Activated CD4-positive, alpha-beta T cell treated with anti-CD3 and anti-CD28 coated beads, Interleukin-2, amount 10 ng/mL, durations not matched to agents 7 days and 5 days (primary cell): ENCODE data around the gene MICU1. TPM values are rescaled to one million over a fixed set of nuclear protein-coding genes. Genes with fewer than 3 reads are reported as not detected.
A peak's percentile ranks its signal among the peaks of the same experiment; 100 is the strongest.
"Not testable (repeated sequence)": the region's sequence is repeated elsewhere in the genome, so short reads cannot be mapped to it uniquely, and the experiment has no call there.

Experiments
- CTCF ChIA-PET: fragments of 350-600 bp; sonication (Branson Sonifier 250); formaldehyde crosslinking; loops from one replicate; lab custom pipeline; 2021; ENCODE audit warnings: antibody characterized with exemption; lab: Charles Lee
- POLR2A ChIA-PET: fragments of 350-600 bp; sonication (Branson Sonifier 250); formaldehyde crosslinking; loops from one replicate; lab custom pipeline; 2021; ENCODE audit warnings: antibody characterized with exemption; lab: Charles Lee
- DNase-seq: peaks from one replicate; pipeline ENCODE4 v3.0.0-alpha.2; 2020
- H3K27ac Mint-ChIP-seq: one replicate; pipeline ENCODE4 v1.8.0; 2021; ENCODE audit warnings: mild to moderate bottlenecking, moderate library complexity, mixed read lengths
- H3K27me3 Mint-ChIP-seq: one replicate; pipeline ENCODE4 v1.8.0; 2021; ENCODE audit warnings: mixed read lengths
- H3K36me3 Mint-ChIP-seq: one replicate; pipeline ENCODE4 v1.8.0; 2021; ENCODE audit warnings: low read depth, mixed read lengths
- H3K4me1 Mint-ChIP-seq: one replicate; pipeline ENCODE4 v1.8.0; 2021; ENCODE audit warnings: mixed read lengths
- H3K4me3 Mint-ChIP-seq: one replicate; pipeline ENCODE4 v1.8.0; 2021; ENCODE audit warnings: mild to moderate bottlenecking, moderate library complexity, mixed read lengths
- H3K9me3 Mint-ChIP-seq: one replicate; pipeline ENCODE4 v1.8.0; 2021; ENCODE audit warnings: mixed read lengths
- total RNA-seq, 2 experiments: library from RNA; stranded (reverse); gene quantifications; one replicate each; pipeline ENCODE4 v1.2.3, GENCODE V29; 2021

The MICU1 gene
- total RNA-seq, 2 experiments from 2014 or later = 27.3 to 28.7 TPM

GRCh38 chr10:72386916-72387586 is 238.8 kb downstream of the MICU1 start:
- Mint-ChIP-seq H3K36me3 (no peaks in the 10 kb centered on the region), H3K27ac (no peak overlapping the region), H3K27me3 (no peaks in the 10 kb centered on the region), H3K4me1 (no peaks in the 10 kb centered on the region), H3K4me3 (no peak overlapping the region), H3K9me3 (no peaks in the 10 kb centered on the region)
- DNase-seq = no peak
- POLR2A ChIA-PET = no interaction called here
- CTCF ChIA-PET = interaction anchor here (0.5 to 0.7 kb wide), 2 partner anchors 27 to 42 kb away, joined by 3 read pairs; no protein-coding TSS in a partner anchor

GRCh38 chr10:72385724-72386123 is 240.2 kb downstream of the MICU1 start:
- no peak for DNase-seq
- Mint-ChIP-seq H3K4me3 (no peak overlapping the region), H3K27me3 (no peaks in the 10 kb centered on the region), H3K36me3 (no peaks in the 10 kb centered on the region), H3K4me1 (no peaks in the 10 kb centered on the region), H3K9me3 (no peaks in the 10 kb centered on the region), H3K27ac (no peak overlapping the region)
- ChIA-PET CTCF (interaction anchor here (0.6 kb wide), 2 partner anchors 42 to 489 kb away, joined by 3 to 4 read pairs; no protein-coding TSS in a partner anchor), POLR2A (no interaction called here)

- H3K27ac Mint-ChIP-seq, CTCF ChIA-PET, DNase-seq, H3K4me3 Mint-ChIP-seq, POLR2A ChIA-PET, H3K27me3 Mint-ChIP-seq, H3K36me3 Mint-ChIP-seq, H3K9me3 Mint-ChIP-seq, H3K4me1 Mint-ChIP-seq: not testable (repeated sequence)
Measured at GRCh38 chr10:72384982-72385381, 240.9 kb downstream of the MICU1 start.

GRCh38 chr10:72379776-72380175 is 246.1 kb downstream of the MICU1 start:
- Mint-ChIP-seq H3K4me1 (peaks cover 12% of the 10 kb centered on the region), H3K9me3 (no peaks in the 10 kb centered on the region)
- CTCF ChIA-PET = interaction anchor here (2.0 kb wide), 1 partner anchor 15 kb away, joined by 10 read pairs; no protein-coding TSS in a partner anchor

GRCh38 chr10:72379062-72379461 is 246.8 kb downstream of the MICU1 start:
- no peak for DNase-seq
- Mint-ChIP-seq H3K4me1 (peaks cover 12% of the 10 kb centered on the region), H3K9me3 (no peaks in the 10 kb centered on the region), H3K4me3 (no peak overlapping the region), H3K27me3 (no peaks in the 10 kb centered on the region), H3K27ac (no peak overlapping the region), H3K36me3 (no peaks in the 10 kb centered on the region)
- POLR2A ChIA-PET = no interaction called here
- CTCF ChIA-PET = interaction anchor here (2.0 kb wide), 1 partner anchor 14 kb away, joined by 10 read pairs; no protein-coding TSS in a partner anchor

More at GRCh38 chr10:72379776-72380175, 246.1 kb downstream of the MICU1 start:
- no peak for DNase-seq
- POLR2A ChIA-PET = no interaction called here
- no peaks in the 10 kb centered on the region for H3K36me3 Mint-ChIP-seq
- peak overlapping the region; percentile 36 for H3K27ac Mint-ChIP-seq
- no peaks in the 10 kb centered on the region for H3K27me3 Mint-ChIP-seq
- no peak overlapping the region for H3K4me3 Mint-ChIP-seq

GRCh38 chr10:72375585-72375984 is 250.3 kb downstream of the MICU1 start:
- H3K27me3 Mint-ChIP-seq = no peaks in the 10 kb centered on the region
- DNase-seq = no peak
- peaks cover under 1% of the 10 kb centered on the region for H3K36me3 Mint-ChIP-seq
- no peak overlapping the region for H3K27ac Mint-ChIP-seq
- CTCF ChIA-PET = interaction anchor here (0.6 kb wide), 1 partner anchor 416 kb away, joined by 3 read pairs; no protein-coding TSS in a partner anchor
- no peaks in the 10 kb centered on the region for H3K9me3 Mint-ChIP-seq
- peaks cover 14% of the 10 kb centered on the region for H3K4me1 Mint-ChIP-seq
- no peak overlapping the region for H3K4me3 Mint-ChIP-seq
- POLR2A ChIA-PET = no interaction called here

GRCh38 chr10:72375173-72375572 is 250.7 kb downstream of the MICU1 start:
- POLR2A ChIA-PET = no interaction called here
- Mint-ChIP-seq H3K27ac (no peak overlapping the region), H3K27me3 (no peaks in the 10 kb centered on the region), H3K36me3 (peaks cover 1% of the 10 kb centered on the region), H3K9me3 (no peaks in the 10 kb centered on the region), H3K4me3 (no peak overlapping the region), H3K4me1 (peaks cover 18% of the 10 kb centered on the region)
- no peak for DNase-seq
- CTCF ChIA-PET = interaction anchor here (0.6 kb wide), 1 partner anchor 417 kb away, joined by 3 read pairs; no protein-coding TSS in a partner anchor

GRCh38 chr10:72370201-72370722 is 255.6 kb downstream of the MICU1 start:
- peak overlapping the region; percentile 79 for H3K27ac Mint-ChIP-seq
- peak; percentile 42 for DNase-seq
- ChIA-PET POLR2A (no interaction called here), CTCF (no interaction called here)
- H3K36me3 Mint-ChIP-seq = peaks cover 4% of the 10 kb centered on the region
- H3K9me3 Mint-ChIP-seq = no peaks in the 10 kb centered on the region
- peaks cover 26% of the 10 kb centered on the region for H3K4me1 Mint-ChIP-seq
- H3K27me3 Mint-ChIP-seq = no peaks in the 10 kb centered on the region
- peak overlapping the region; percentile 42 for H3K4me3 Mint-ChIP-seq

- H3K36me3 Mint-ChIP-seq = peaks cover 4% of the 10 kb centered on the region
- no peak for DNase-seq
- H3K4me1 Mint-ChIP-seq = peaks cover 38% of the 10 kb centered on the region
- no peak overlapping the region for H3K27ac Mint-ChIP-seq
- ChIA-PET CTCF (no interaction called here), POLR2A (interaction anchor here (0.7 kb wide), 1 partner anchor 465 kb away, joined by 3 read pairs; no protein-coding TSS in a partner anchor)
- no peaks in the 10 kb centered on the region for H3K9me3 Mint-ChIP-seq
- no peaks in the 10 kb centered on the region for H3K27me3 Mint-ChIP-seq
- H3K4me3 Mint-ChIP-seq = no peak overlapping the region
Measured at GRCh38 chr10:72367301-72367960, 258.4 kb downstream of the MICU1 start.

GRCh38 chr10:72365106-72365895 is 260.6 kb downstream of the MICU1 start:
- H3K27me3 Mint-ChIP-seq = no peaks in the 10 kb centered on the region
- H3K4me3 Mint-ChIP-seq = no peak overlapping the region
- H3K36me3 Mint-ChIP-seq = peaks cover 2% of the 10 kb centered on the region
- CTCF ChIA-PET = interaction anchor here (0.7 to 3.0 kb wide), 9 partner anchors 11 to 696 kb away, joined by 3 to 28 read pairs (median 6); partner anchors contain the start of gene DNAJB12
- peaks cover 33% of the 10 kb centered on the region for H3K4me1 Mint-ChIP-seq
- peak overlapping the region; percentile 86 for H3K27ac Mint-ChIP-seq
- DNase-seq = no peak
- POLR2A ChIA-PET = no interaction called here
- H3K9me3 Mint-ChIP-seq = no peaks in the 10 kb centered on the region

- H3K9me3 Mint-ChIP-seq = no peaks in the 10 kb centered on the region
- H3K27ac Mint-ChIP-seq = peak overlapping the region; percentile 86
- no peaks in the 10 kb centered on the region for H3K27me3 Mint-ChIP-seq
- ChIA-PET CTCF (interaction anchor here (0.6 to 3.0 kb wide), 10 partner anchors 10 to 697 kb away, joined by 3 to 28 read pairs (median 6); partner anchors contain the start of gene DNAJB12), POLR2A (no interaction called here)
- no peak overlapping the region for H3K4me3 Mint-ChIP-seq
- peaks cover 2% of the 10 kb centered on the region for H3K36me3 Mint-ChIP-seq
- peaks cover 28% of the 10 kb centered on the region for H3K4me1 Mint-ChIP-seq
- peak; percentile 92 for DNase-seq
Measured at GRCh38 chr10:72364239-72364777, 261.6 kb downstream of the MICU1 start.

GRCh38 chr10:72356987-72357386 is 268.9 kb downstream of the MICU1 start:
- Mint-ChIP-seq H3K36me3 (peaks cover 7% of the 10 kb centered on the region), H3K4me3 (no peak overlapping the region), H3K27me3 (no peaks in the 10 kb centered on the region), H3K9me3 (no peaks in the 10 kb centered on the region), H3K4me1 (peaks cover 25% of the 10 kb centered on the region), H3K27ac (no peak overlapping the region)
- POLR2A ChIA-PET = no interaction called here
- CTCF ChIA-PET = interaction anchor here (0.6 kb wide), 1 partner anchor 119 kb away, joined by 4 read pairs; no protein-coding TSS in a partner anchor
- no peak for DNase-seq
